WTC11 (cell line): ENCODE results near the gene S100PBP. TPM values are rescaled to one million over a fixed set of nuclear protein-coding genes. Genes with fewer than 3 reads are reported as not detected.
A peak's percentile ranks its signal among the peaks of the same experiment; 100 is the strongest.

Experiments used
- ATAC-seq: fragments of 200-7000 bp; cut with Tn5 transposase; 2 replicates; pipeline ENCODE4 v1.10.0; 2021; ENCODE audit warnings: mild to moderate bottlenecking, moderate library complexity
- CTCF ChIA-PET: fragments of 300-600 bp; sonication (Branson Sonifier 250); formaldehyde crosslinking; loops from one replicate; lab custom pipeline; 2021; ENCODE audit warnings: antibody characterized with exemption; lab: Charles Lee
- POLR2A ChIA-PET: fragments of 350-600 bp; sonication (Branson Sonifier 250); formaldehyde crosslinking; loops from one replicate; lab custom pipeline; 2021; ENCODE audit warnings: antibody characterized with exemption; lab: Charles Lee
- DNase-seq: peaks from one replicate; pipeline ENCODE4 v3.0.0; 2021; ENCODE audit warnings: low spot score
- H3K27ac Mint-ChIP-seq: 2 replicates; pipeline ENCODE4 v1.8.0; 2021; ENCODE audit warnings: mixed read lengths
- H3K27me3 Mint-ChIP-seq: 2 replicates; pipeline ENCODE4 v1.8.0; 2021; ENCODE audit warnings: low read depth, mild to moderate bottlenecking, moderate library complexity, mixed read lengths
- H3K36me3 Mint-ChIP-seq: 2 replicates; pipeline ENCODE4 v1.8.0; 2021; ENCODE audit warnings: mixed read lengths
- H3K4me1 Mint-ChIP-seq: 2 replicates; pipeline ENCODE4 v1.8.0; 2022; ENCODE audit warnings: mixed read lengths
- H3K4me3 Mint-ChIP-seq: 2 replicates; pipeline ENCODE4 v1.8.0; 2021; ENCODE audit warnings: mild to moderate bottlenecking, moderate library complexity, mixed read lengths
- H3K9me3 Mint-ChIP-seq: 2 replicates; pipeline ENCODE4 v1.8.0; 2021; ENCODE audit warnings: mixed read lengths
- CBFB ChIP-seq: sonication (generic); formaldehyde crosslinking; IDR thresholded peaks from 2 replicates; pipeline ENCODE4 v1.8.1; 2022; ENCODE audit warnings: mild to moderate bottlenecking, low read depth, missing genetic modification reagents
- CREB1 ChIP-seq: sonication (generic); formaldehyde crosslinking; IDR thresholded peaks from 2 replicates; pipeline ENCODE4 v1.8.0; 2023; ENCODE audit warnings: mild to moderate bottlenecking, missing genetic modification reagents
- CREM ChIP-seq: sonication (generic); formaldehyde crosslinking; IDR thresholded peaks from 2 replicates; pipeline ENCODE4 v1.8.1; 2022; ENCODE audit warnings: mild to moderate bottlenecking, missing genetic modification reagents, moderate library complexity
- E2F5 ChIP-seq: sonication (generic); formaldehyde crosslinking; IDR thresholded peaks from 2 replicates; pipeline ENCODE4 v1.8.1; 2022; ENCODE audit warnings: mild to moderate bottlenecking, moderate library complexity, missing genetic modification reagents
- ESRRA ChIP-seq: sonication (generic); formaldehyde crosslinking; IDR thresholded peaks from 2 replicates; pipeline ENCODE4 v1.8.1; 2022; ENCODE audit warnings: mild to moderate bottlenecking, missing genetic modification reagents, borderline replicate concordance
- FOXP4 ChIP-seq: sonication (generic); formaldehyde crosslinking; IDR thresholded peaks from 2 replicates; pipeline ENCODE4 v1.8.0; 2022; ENCODE audit warnings: mild to moderate bottlenecking, missing genetic modification reagents
- IRF1 ChIP-seq: sonication (generic); formaldehyde crosslinking; IDR thresholded peaks from 2 replicates; pipeline ENCODE4 v1.8.0; 2023; ENCODE audit warnings: missing genetic modification reagents
- MAX ChIP-seq: sonication (generic); formaldehyde crosslinking; IDR thresholded peaks from 2 replicates; pipeline ENCODE4 v1.8.0; 2022; ENCODE audit warnings: mild to moderate bottlenecking, missing genetic modification reagents
- NFATC4 ChIP-seq: fragments of 250-450 bp; sonication (Bioruptor Pico); IDR thresholded peaks from 2 replicates; pipeline ENCODE4 v1.9.0; 2021; ENCODE audit warnings: mild to moderate bottlenecking
- NR2C2 ChIP-seq: sonication (generic); formaldehyde crosslinking; IDR thresholded peaks from 2 replicates; pipeline ENCODE4 v1.8.0; 2022; ENCODE audit warnings: mild to moderate bottlenecking, missing genetic modification reagents
- NR3C1 ChIP-seq: sonication (generic); formaldehyde crosslinking; conservative IDR thresholded peaks from 2 replicates; pipeline ENCODE4 v1.8.1; 2023; ENCODE audit warnings: low read depth, mild to moderate bottlenecking, missing genetic modification reagents
- OVOL2 ChIP-seq: fragments of 250-450 bp; sonication (Bioruptor Pico); IDR thresholded peaks from 2 replicates; pipeline ENCODE4 v1.9.0; 2021; ENCODE audit warnings: mild to moderate bottlenecking, borderline replicate concordance
- RELA ChIP-seq: sonication (generic); formaldehyde crosslinking; IDR thresholded peaks from 2 replicates; pipeline ENCODE4 v1.8.1; 2022; ENCODE audit warnings: missing genetic modification reagents, mild to moderate bottlenecking, borderline replicate concordance
- TEAD4 ChIP-seq: sonication (generic); formaldehyde crosslinking; IDR thresholded peaks from 2 replicates; pipeline ENCODE4 v1.8.0; 2022; ENCODE audit warnings: mild to moderate bottlenecking, missing genetic modification reagents
- USF2 ChIP-seq: sonication (generic); formaldehyde crosslinking; IDR thresholded peaks from 2 replicates; pipeline ENCODE4 v1.8.1; 2023; ENCODE audit warnings: mild to moderate bottlenecking, missing genetic modification reagents, moderate library complexity
- ZBTB43 ChIP-seq: sonication (generic); formaldehyde crosslinking; IDR thresholded peaks from 2 replicates; pipeline ENCODE4 v1.8.1; 2023; ENCODE audit warnings: mild to moderate bottlenecking, missing genetic modification reagents
- ZMAT4 ChIP-seq: fragments of 250-450 bp; sonication (Bioruptor Pico); IDR thresholded peaks from 2 replicates; pipeline ENCODE4 v1.9.0; 2021; ENCODE audit warnings: mild to moderate bottlenecking
- ZNF138 ChIP-seq: sonication (generic); formaldehyde crosslinking; conservative IDR thresholded peaks from 2 replicates; pipeline ENCODE4 v1.8.1; 2022; ENCODE audit warnings: mild to moderate bottlenecking, moderate library complexity, missing genetic modification reagents
- ZNF263 ChIP-seq: sonication (generic); formaldehyde crosslinking; IDR thresholded peaks from 2 replicates; pipeline ENCODE4 v1.8.1; 2022; ENCODE audit warnings: low read depth, mild to moderate bottlenecking, moderate library complexity, missing genetic modification reagents
- ZNF317 ChIP-seq: sonication (generic); formaldehyde crosslinking; IDR thresholded peaks from 2 replicates; pipeline ENCODE4 v1.8.1; 2023; ENCODE audit warnings: low read depth, mild to moderate bottlenecking, moderate library complexity, missing genetic modification reagents, borderline replicate concordance
- ZNF512 ChIP-seq: sonication (generic); formaldehyde crosslinking; IDR thresholded peaks from 2 replicates; pipeline ENCODE4 v1.8.1; 2022; ENCODE audit warnings: missing genetic modification reagents, borderline replicate concordance
- ZSCAN18 ChIP-seq: fragments of 250-450 bp; sonication (Bioruptor Pico); IDR thresholded peaks from 2 replicates; pipeline ENCODE4 v2.1.2; 2022; ENCODE audit warnings: mild to moderate bottlenecking, moderate library complexity
- total RNA-seq: library from RNA; stranded (reverse); gene quantifications from 3 replicates; pipeline ENCODE4 v1.2.3, GENCODE V29; 2021

The S100PBP gene
- total RNA-seq, 1 experiment from 2014 or later, result 62.9 TPM

GRCh38 chr1:32898056-32898455 is 80.6 kb downstream of the S100PBP start (continued):
- TF ChIP-seq RELA (CRISPR knock-in tag) (no peak), E2F5 (CRISPR knock-in tag) (no peak)

GRCh38 chr1:32898958-32899357 is 81.5 kb downstream of the S100PBP start:
- ChIA-PET POLR2A (no interaction called here), CTCF (interaction anchor here (1.1 to 4.4 kb wide), 3 partner anchors 12 to 188 kb away, joined by 3 to 14 read pairs (median 6); no protein-coding TSS in a partner anchor)
- no peaks in the 10 kb centered on the region for H3K9me3 Mint-ChIP-seq
- H3K36me3 Mint-ChIP-seq, result no peaks in the 10 kb centered on the region
- ATAC-seq, result no peak
- H3K4me3 Mint-ChIP-seq, result no peak overlapping the region
- DNase-seq, result no peak
- TF ChIP-seq NFATC4, result no peak
- no peak for TF ChIP-seq RELA (CRISPR knock-in tag)
- no peak for TF ChIP-seq CREB1 (CRISPR knock-in tag)
- no peak for TF ChIP-seq TEAD4 (CRISPR knock-in tag)
- TF ChIP-seq ZBTB43, result no peak
- TF ChIP-seq NR2C2 (CRISPR knock-in tag), result no peak
- no peak for TF ChIP-seq CREM (CRISPR knock-in tag)
- no peak for TF ChIP-seq ZNF512 (CRISPR knock-in tag)
- no peak for TF ChIP-seq ZNF138 (CRISPR knock-in tag)
- H3K27ac Mint-ChIP-seq, result no peak overlapping the region
- H3K4me1 Mint-ChIP-seq, result peaks cover 12% of the 10 kb centered on the region
- H3K27me3 Mint-ChIP-seq, result peaks cover 60% of the 10 kb centered on the region

- Mint-ChIP-seq H3K4me1 (peaks cover 9% of the 10 kb centered on the region), H3K36me3 (no peaks in the 10 kb centered on the region), H3K4me3 (peak overlapping the region; percentile 69; the same call in 1 of the 2 replicates), H3K9me3 (no peaks in the 10 kb centered on the region), H3K27me3 (peaks cover 64% of the 10 kb centered on the region), H3K27ac (no peak overlapping the region)
- no peak for TF ChIP-seq IRF1 (CRISPR knock-in tag)
- no peak for TF ChIP-seq CBFB (CRISPR knock-in tag)
- TF ChIP-seq FOXP4 (CRISPR knock-in tag), result no peak
- TF ChIP-seq NFATC4, result no peak
- TF ChIP-seq TEAD4 (CRISPR knock-in tag), result no peak
- no peak for TF ChIP-seq NR2C2 (CRISPR knock-in tag)
- no peak for TF ChIP-seq ZMAT4 (CRISPR knock-in tag)
- no peak for TF ChIP-seq NR3C1
- TF ChIP-seq ZNF263 (CRISPR knock-in tag), result no peak
- TF ChIP-seq MAX (CRISPR knock-in tag), result no peak
- TF ChIP-seq ZNF317 (CRISPR knock-in tag), result no peak
- no peak for TF ChIP-seq CREB1 (CRISPR knock-in tag)
- no peak for TF ChIP-seq ESRRA (CRISPR knock-in tag)
- TF ChIP-seq ZSCAN18 (CRISPR knock-in tag), result no peak
- TF ChIP-seq USF2 (CRISPR knock-in tag), result no peak
- no peak for TF ChIP-seq OVOL2 (CRISPR knock-in tag)
- CTCF ChIA-PET, result interaction anchor here (1.7 to 4.4 kb wide), 2 partner anchors 13 to 24 kb away, joined by 6 to 14 read pairs; no protein-coding TSS in a partner anchor
- no peak for ATAC-seq
- DNase-seq, result no peak
- POLR2A ChIA-PET, result no interaction called here
Measured at GRCh38 chr1:32899586-32900296, 82.3 kb downstream of the S100PBP start.
